HepG2 (cell line): Measurements from ENCODE around the gene NOL4L. TPM values are rescaled to one million over a fixed set of nuclear protein-coding genes. Genes with fewer than 3 reads are reported as not detected.
A peak's percentile ranks its signal among the peaks of the same experiment; 100 is the strongest.

Experiments used
- ATAC-seq: fragments of 200-7000 bp; cut with Tn5 transposase; 3 replicates; pipeline ENCODE4 v1.9.1; 2020; ENCODE audit warnings: mild to moderate bottlenecking, moderate library complexity
- BruUV-seq: library from RNA; stranded (reverse); fragments of 400-500 nt; replicated peaks from 2 replicates; lab custom pipeline; 2021; lab: Mats Ljungman, UMichigan
- CTCF ChIA-PET: fragments of 300-600 bp; formaldehyde crosslinking; extraction: SDS; loops from one replicate; lab custom pipeline; 2021; ENCODE audit warnings: low total read pairs, inconsistent platforms, low intra/inter-chr PET ratio; lab: Yijun Ruan, JAX
- POLR2A ChIA-PET: fragments of 350-600 bp; sonication (Branson Sonifier 250); formaldehyde crosslinking; loops from one replicate; lab custom pipeline; 2020; ENCODE audit warnings: antibody characterized with exemption, inconsistent platforms; lab: Yijun Ruan, JAX
- DNase-seq: peaks from one replicate; pipeline ENCODE4 v3.0.0-alpha.2; 2015; ENCODE audit warnings: low spot score
- FAIRE-seq: peaks from 3 replicates; lab custom pipeline; 2011; peaks lifted over from hg19 to GRCh38; lab: Jason Lieb, UNC
- H2AFZ ChIP-seq: one replicate; pipeline ENCODE4 v1.6.1; 2011; ENCODE audit warnings: low read length, inconsistent platforms
- H3K27ac ChIP-seq: fragments of 300-600 bp; 3 replicates; pipeline ENCODE4 v1.8.0; 2011; ENCODE audit warnings: mixed run types, mild to moderate bottlenecking, mixed read lengths, low read length, inconsistent platforms; ENCODE audit not compliant: insufficient read depth; ENCODE audit errors: extremely low read length
- H3K27me3 ChIP-seq, 2 experiments: fragments of 200-600 bp in 1 of 2; 2 replicates in 1 of 2; 3 replicates in 1 of 2; pipeline versions ENCODE4 v1.6.0 to v1.8.0; 2011; ENCODE audit warnings: low read length in 2 of 2, mild to moderate bottlenecking in 2 of 2, moderate library complexity in 2 of 2, inconsistent platforms in 1 of 2; ENCODE audit not compliant: insufficient read depth in 2 of 2, control insufficient read depth in 1 of 2
- H3K36me3 ChIP-seq, 2 experiments: fragments of 200-600 bp in 1 of 2; replicated peaks in 1 of 2; 2 replicates in 1 of 2; 3 replicates in 1 of 2; pipeline versions ENCODE4 v1.5.1 to v1.8.0; 2011; ENCODE audit warnings: low read length in 2 of 2, inconsistent platforms in 1 of 2; ENCODE audit not compliant: insufficient read depth in 2 of 2, control insufficient read depth in 1 of 2
- H3K4me1 ChIP-seq: 2 replicates; pipeline ENCODE4 v1.5.1; 2012; ENCODE audit warnings: low read length, inconsistent platforms; ENCODE audit not compliant: insufficient read depth
- H3K4me2 ChIP-seq: 2 replicates; pipeline ENCODE4 v1.6.0; 2011; ENCODE audit warnings: low read depth, low read length, inconsistent platforms
- H3K4me3 ChIP-seq, 3 experiments: fragments of 200-600 bp in 1 of 3; sonication (generic), shearing (Covaris generic) in 1 of 3; replicated peaks in 1 of 3; 2 replicates each; pipeline ENCODE4 v1.5.1; 2011 to 2016; ENCODE audit warnings: low read length in 3 of 3, inconsistent platforms in 2 of 3, low read depth in 2 of 3, mild to moderate bottlenecking in 2 of 3, control low read depth in 1 of 3, mixed read lengths in 1 of 3; ENCODE audit not compliant: insufficient read depth in 1 of 3
- H3K79me2 ChIP-seq: one replicate; pipeline ENCODE4 v1.6.1; 2011; ENCODE audit warnings: low read length, inconsistent platforms; ENCODE audit not compliant: insufficient read depth
- H3K9ac ChIP-seq: 2 replicates; pipeline ENCODE4 v1.6.0; 2011; ENCODE audit warnings: mild to moderate bottlenecking, low read depth, low read length, inconsistent platforms; ENCODE audit not compliant: insufficient read depth
- H3K9me3 ChIP-seq: 2 replicates; pipeline ENCODE4 v1.5.1; 2012; ENCODE audit warnings: mild to moderate bottlenecking, low read length
- H4K20me1 ChIP-seq: 2 replicates; pipeline ENCODE4 v1.6.0; 2011; ENCODE audit warnings: inconsistent platforms, mild to moderate bottlenecking, low read length, moderate library complexity; ENCODE audit not compliant: insufficient read depth
- ARNT2 ChIP-seq: sonication (generic); formaldehyde crosslinking; IDR thresholded peaks from 2 replicates; pipeline ENCODE4 v1.8.0; 2022; ENCODE audit warnings: mild to moderate bottlenecking, low read depth, missing genetic modification reagents, moderate library complexity
- CEBPG ChIP-seq: IDR thresholded peaks from 2 replicates; pipeline ENCODE4 v1.6.1; 2016
- ELF4 ChIP-seq: sonication (generic); formaldehyde crosslinking; IDR thresholded peaks from 2 replicates; pipeline ENCODE4 v1.5.0; 2020; ENCODE audit warnings: missing genetic modification reagents, mild to moderate bottlenecking, moderate library complexity, borderline replicate concordance
- HNRNPL ChIP-seq: fragments of 200-400 bp; formaldehyde crosslinking; IDR thresholded peaks from 2 replicates; pipeline ENCODE4 v1.6.1; 2017; ENCODE audit warnings: mild to moderate bottlenecking, low read depth, low read length
- HNRNPLL ChIP-seq: fragments of 200-400 bp; formaldehyde crosslinking; IDR thresholded peaks from 2 replicates; pipeline ENCODE4 v1.6.1; 2017; ENCODE audit warnings: mild to moderate bottlenecking, low read depth, low read length; ENCODE audit not compliant: poor library complexity, severe bottlenecking
- KDM5B ChIP-seq: sonication (generic); formaldehyde crosslinking; IDR thresholded peaks from 2 replicates; pipeline ENCODE4 v1.4.0; 2020; ENCODE audit warnings: missing genetic modification reagents, mild to moderate bottlenecking, borderline replicate concordance
- LCORL ChIP-seq, 2 experiments: fragments of 450-650 bp in 1 of 2; sonication (generic) in 1 of 2; formaldehyde crosslinking in 1 of 2; IDR thresholded peaks; 2 replicates each; pipeline versions ENCODE4 v1.5.0 to v1.6.1; 2017 to 2020; ENCODE audit warnings: antibody characterized with exemption in 1 of 2, missing genetic modification reagents in 1 of 2
- NCOA1 ChIP-seq: sonication (generic); formaldehyde crosslinking; IDR thresholded peaks from 2 replicates; pipeline ENCODE4 v1.9.0; 2021; ENCODE audit warnings: missing genetic modification reagents
- ONECUT2 ChIP-seq: sonication (generic); formaldehyde crosslinking; IDR thresholded peaks from 2 replicates; pipeline ENCODE4 v1.4.0; 2020; ENCODE audit warnings: missing genetic modification reagents
- PHF20 ChIP-seq: sonication (generic); formaldehyde crosslinking; IDR thresholded peaks from 2 replicates; pipeline ENCODE4 v1.5.0; 2020; ENCODE audit warnings: mild to moderate bottlenecking, missing genetic modification reagents
- SCMH1 ChIP-seq: sonication (generic); formaldehyde crosslinking; IDR thresholded peaks from 2 replicates; pipeline ENCODE4 v1.9.0; 2021; ENCODE audit warnings: missing genetic modification reagents, mild to moderate bottlenecking, borderline replicate concordance
- SIN3B ChIP-seq: fragments of 150-350 bp; IDR thresholded peaks from 2 replicates; pipeline ENCODE4 v1.6.1; 2014; ENCODE audit warnings: low read length
- TBX3 ChIP-seq: fragments of 450-650 bp; IDR thresholded peaks from 2 replicates; pipeline ENCODE4 v1.6.1; 2017; ENCODE audit warnings: antibody characterized with exemption, mild to moderate bottlenecking, inconsistent platforms, borderline replicate concordance
- ZBTB20 ChIP-seq: sonication (generic); formaldehyde crosslinking; IDR thresholded peaks from 2 replicates; pipeline ENCODE4 v1.8.1; 2023; ENCODE audit warnings: missing genetic modification reagents, low read depth, mild to moderate bottlenecking, borderline replicate concordance
- ZMYM3 ChIP-seq: sonication (generic); formaldehyde crosslinking; IDR thresholded peaks from 2 replicates; pipeline ENCODE4 v1.5.1; 2020; ENCODE audit warnings: mild to moderate bottlenecking, missing genetic modification reagents
- ZNF225 ChIP-seq: sonication (generic); formaldehyde crosslinking; IDR thresholded peaks from 2 replicates; pipeline ENCODE4 v1.4.0; 2020; ENCODE audit warnings: mild to moderate bottlenecking, missing genetic modification reagents
- ZNF572 ChIP-seq: sonication (generic); formaldehyde crosslinking; IDR thresholded peaks from 2 replicates; pipeline ENCODE4 v1.5.1; 2020; ENCODE audit warnings: mild to moderate bottlenecking, missing genetic modification reagents
- ZNF652 ChIP-seq: IDR thresholded peaks from 2 replicates; pipeline ENCODE4 v1.6.1; 2016; ENCODE audit warnings: low read depth, borderline replicate concordance
- ZNF773 ChIP-seq: sonication (generic); formaldehyde crosslinking; IDR thresholded peaks from 2 replicates; pipeline ENCODE4 v1.4.0; 2020; ENCODE audit warnings: missing genetic modification reagents, borderline replicate concordance
- ZNF776 ChIP-seq: sonication (generic); formaldehyde crosslinking; IDR thresholded peaks from 2 replicates; pipeline ENCODE4 v1.4.0; 2020; ENCODE audit warnings: mild to moderate bottlenecking, missing genetic modification reagents
- WGBS: methylation state at CpG from one replicate; pipeline ENCODE4 v1.1.6; 2017; ENCODE audit warnings: low lambda C conversion rate; 5-methylcytosine and 5-hydroxymethylcytosine counted together
- in situ Hi-C: cut with HindIII; loops from 2 replicates; pipeline ENCODE4 v1.10.0; 2017; ENCODE audit warnings: low pct_unique_long_range_greater_than_20kb; ENCODE audit not compliant: extremely low pct_ligation_motif_present
- intact Hi-C: fragments of 100-400 bp; cut with micrococcal nuclease; formaldehyde crosslinking; loops from one replicate; pipeline ENCODE4 v1.10.0; 2022; ENCODE audit not compliant: unreplicated experiment
- polyA plus RNA-seq, 8 experiments: library from polyadenylated mRNA; depleted of rRNA in 3 of 8; stranded (reverse) in 7 of 8; unstranded in 1 of 8; fragments of >200 nt; fragmentation: Illumina TruSeq in 4 of 8; extraction: Trizol in 4 of 8; gene quantifications; 2 replicates each; pipeline versions ENCODE4 v1.2.1 to v1.2.3, GENCODE V29; 2011 to 2016; ENCODE audit warnings: low read depth in 4 of 8, missing spikeins in 1 of 8, mixed read lengths in 1 of 8; ENCODE audit not compliant: insufficient read depth in 1 of 8
- total RNA-seq, 5 experiments: library from RNA; depleted of rRNA; stranded (reverse); fragments of >200 nt; fragmentation: Illumina TruSeq; extraction: Trizol; gene quantifications; 2 replicates each; pipeline ENCODE4 v1.2.3, GENCODE V29; 2016; ENCODE audit warnings: low read depth in 1 of 5
- TF ChIP-seq, protein P1 (sequence below): sonication (generic); formaldehyde crosslinking; IDR thresholded peaks from 2 replicates; pipeline ENCODE4 v1.5.0; 2020; ENCODE audit warnings: mild to moderate bottlenecking, missing genetic modification reagents, borderline replicate concordance

The NOL4L gene
- total and polyA plus RNA-seq, 2 of the 13 experiments (the other 11 are each of a cell fraction or from before 2014, with no cell fraction given): 16.6 to 35.4 TPM

DNA sequence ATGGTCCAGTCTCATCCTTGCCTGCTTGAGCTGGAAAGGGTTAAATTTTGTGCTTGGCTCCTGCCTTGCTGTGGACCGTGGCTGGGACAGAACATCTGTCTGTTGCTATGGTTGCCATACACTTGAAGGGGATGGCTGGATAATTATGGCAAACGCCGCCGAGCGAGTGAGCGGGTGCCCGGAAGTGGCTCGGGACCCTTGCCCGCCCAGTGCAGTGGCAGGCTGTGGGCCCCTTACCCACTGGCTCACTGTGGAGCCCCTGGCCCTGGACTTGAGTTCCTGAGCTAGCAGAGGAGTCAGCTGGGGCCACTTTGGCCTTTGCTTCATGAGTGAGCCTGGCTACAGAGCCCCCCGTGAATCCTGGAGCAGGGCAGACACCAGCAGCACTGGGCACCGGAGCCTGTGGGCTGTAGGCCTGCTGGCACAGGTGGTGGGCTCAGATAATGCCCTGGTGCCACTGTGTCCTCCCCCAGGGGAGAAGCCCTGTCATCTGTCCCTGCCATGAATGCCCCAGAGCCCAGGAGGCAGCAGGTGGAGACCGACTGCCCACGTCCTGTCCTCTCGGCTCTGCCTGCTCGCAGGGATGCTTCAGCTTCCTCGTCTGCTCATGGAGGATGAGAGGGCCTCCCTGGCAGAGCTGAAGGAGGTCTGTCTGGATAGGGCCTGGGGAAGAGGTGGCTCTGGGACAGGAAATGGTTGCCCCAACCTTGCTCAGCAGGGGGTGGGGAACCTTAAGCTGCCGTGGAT lies 25.5 kb upstream of the NOL4L start:
- Histone ChIP-seq H4K20me1 (no peaks in the 10 kb centered on the region), H3K9me3 (no peaks in the 10 kb centered on the region), H2AFZ (no peak overlapping the region), H3K4me1 (peaks cover 51% of the 10 kb centered on the region), H3K4me3 (no peak overlapping the region; a peak in 1 of 6 replicates), H3K27ac (no peak overlapping the region), H3K27me3 (peaks cover 24 to 74% of the 10 kb centered on the region in 2 experiments; a peak in 4 of 5 replicates), H3K4me2 (no peak overlapping the region), H3K36me3 (no peaks in the 10 kb centered on the region), H3K9ac (no peak overlapping the region), H3K79me2 (no peaks in the 10 kb centered on the region)
- ATAC-seq: no peak
- intact Hi-C loops: no loop called here
- no TSS peak for BruUV-seq
- in situ Hi-C loops: no loop called here
- no peak for DNase-seq
- POLR2A ChIA-PET: interaction anchor here (0.9 kb wide), 1 partner anchor 69 kb away, joined by 3 read pairs; no protein-coding TSS in a partner anchor
- WGBS: 29% methylated on average over 16 of the region's 17 CpGs
- FAIRE-seq: no peak
- CTCF ChIA-PET: interaction anchor here (1.0 kb wide), 1 partner anchor 89 kb away, joined by 4 read pairs; no protein-coding TSS in a partner anchor
- TF ChIP-seq ZNF776 (CRISPR knock-in tag) (peak; percentile 71; the same call in 1 of the 2 replicates), ZNF652 (peak; percentile 89), SIN3B (no peak), ARNT2 (CRISPR knock-in tag) (no peak), ELF4 (CRISPR knock-in tag) (no peak), SCMH1 (CRISPR knock-in tag) (no peak), TBX3 (no peak), KDM5B (CRISPR knock-in tag) (peak; percentile 36; the same call in 1 of the 2 replicates), PHF20 (0 out of 2 replicates have a peak, but pooled peaks have one; percentile 16), ZNF773 (no peak), ZMYM3 (CRISPR knock-in tag) (peak; percentile 38; the same call in 1 of the 2 replicates), HNRNPLL (peak; percentile 22), CEBPG (CRISPR knock-in tag) (no peak), ONECUT2 (CRISPR knock-in tag) (no peak), ZBTB20 (CRISPR knock-in tag) (no peak), LCORL (IDR thresholded peaks at IDR 0.05) (no peak), LCORL (CRISPR knock-in tag; IDR thresholded peaks at IDR 0.05) (no peak), ZNF225 (CRISPR knock-in tag) (peak; percentile 18; the same call in 1 of the 2 replicates), HNRNPL (0 out of 2 replicates have a peak, but pooled peaks have one; percentile 48), NCOA1 (no peak), ZNF572 (CRISPR knock-in tag) (0 out of 2 replicates have a peak, but pooled peaks have one; percentile 28)
- TF ChIP-seq, protein P1, sequence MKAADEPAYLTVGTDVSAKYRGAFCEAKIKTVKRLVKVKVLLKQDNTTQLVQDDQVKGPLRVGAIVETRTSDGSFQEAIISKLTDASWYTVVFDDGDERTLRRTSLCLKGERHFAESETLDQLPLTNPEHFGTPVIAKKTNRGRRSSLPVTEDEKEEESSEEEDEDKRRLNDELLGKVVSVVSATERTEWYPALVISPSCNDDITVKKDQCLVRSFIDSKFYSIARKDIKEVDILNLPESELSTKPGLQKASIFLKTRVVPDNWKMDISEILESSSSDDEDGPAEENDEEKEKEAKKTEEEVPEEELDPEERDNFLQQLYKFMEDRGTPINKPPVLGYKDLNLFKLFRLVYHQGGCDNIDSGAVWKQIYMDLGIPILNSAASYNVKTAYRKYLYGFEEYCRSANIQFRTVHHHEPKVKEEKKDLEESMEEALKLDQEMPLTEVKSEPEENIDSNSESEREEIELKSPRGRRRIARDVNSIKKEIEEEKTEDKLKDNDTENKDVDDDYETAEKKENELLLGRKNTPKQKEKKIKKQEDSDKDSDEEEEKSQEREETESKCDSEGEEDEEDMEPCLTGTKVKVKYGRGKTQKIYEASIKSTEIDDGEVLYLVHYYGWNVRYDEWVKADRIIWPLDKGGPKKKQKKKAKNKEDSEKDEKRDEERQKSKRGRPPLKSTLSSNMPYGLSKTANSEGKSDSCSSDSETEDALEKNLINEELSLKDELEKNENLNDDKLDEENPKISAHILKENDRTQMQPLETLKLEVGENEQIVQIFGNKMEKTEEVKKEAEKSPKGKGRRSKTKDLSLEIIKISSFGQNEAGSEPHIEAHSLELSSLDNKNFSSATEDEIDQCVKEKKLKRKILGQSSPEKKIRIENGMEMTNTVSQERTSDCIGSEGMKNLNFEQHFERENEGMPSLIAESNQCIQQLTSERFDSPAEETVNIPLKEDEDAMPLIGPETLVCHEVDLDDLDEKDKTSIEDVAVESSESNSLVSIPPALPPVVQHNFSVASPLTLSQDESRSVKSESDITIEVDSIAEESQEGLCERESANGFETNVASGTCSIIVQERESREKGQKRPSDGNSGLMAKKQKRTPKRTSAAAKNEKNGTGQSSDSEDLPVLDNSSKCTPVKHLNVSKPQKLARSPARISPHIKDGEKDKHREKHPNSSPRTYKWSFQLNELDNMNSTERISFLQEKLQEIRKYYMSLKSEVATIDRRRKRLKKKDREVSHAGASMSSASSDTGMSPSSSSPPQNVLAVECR (CRISPR knock-in tag): 0 out of 2 replicates have a peak, but pooled peaks have one; percentile 22
